NCI-H82 treated with DMSO at 0.1 percent for 48 hours (cell line): Measurements from ENCODE around the gene FRMD1.

ENCODE experiments used
- DNase-seq: peaks from one replicate; lab custom pipeline; 2025; ENCODE audit not compliant: unreplicated experiment; lab: John Stamatoyannopoulos, UW

FRMD1 gene

GRCh38 chr6:168029459-168030217 lies 49.4 kb downstream of the FRMD1 start:
- DNase-seq, result no peak

DNA sequence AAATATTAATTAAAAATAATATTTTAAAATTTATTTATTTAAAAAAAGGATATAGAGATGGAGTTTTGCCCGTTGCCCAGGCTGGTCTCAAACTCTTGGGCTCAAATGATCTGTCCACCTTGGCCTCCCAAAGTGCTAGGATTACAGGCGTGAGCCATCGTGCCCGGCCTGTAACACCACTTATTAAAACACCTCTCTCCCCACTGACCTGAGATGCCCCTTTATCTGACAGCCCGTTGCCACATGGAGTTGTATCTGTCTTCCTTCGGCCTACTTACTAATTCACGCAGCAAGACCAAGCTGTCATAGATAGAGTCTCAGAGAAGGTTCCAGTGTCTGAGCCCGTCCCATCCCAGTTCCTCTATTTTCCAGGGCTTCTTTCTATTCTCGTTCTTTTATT lies 50.8 kb downstream of the FRMD1 start:
- no peak for DNase-seq

- no peak for DNase-seq
Measured at GRCh38 chr6:168027521-168027920, 51.5 kb downstream of the FRMD1 start.

- DNase-seq, result no peak
Measured at GRCh38 chr6:168026925-168027324, 52.1 kb downstream of the FRMD1 start.

- DNase-seq, result no peak
Measured at GRCh38 chr6:168025831-168026710, 52.9 kb downstream of the FRMD1 start.

DNA sequence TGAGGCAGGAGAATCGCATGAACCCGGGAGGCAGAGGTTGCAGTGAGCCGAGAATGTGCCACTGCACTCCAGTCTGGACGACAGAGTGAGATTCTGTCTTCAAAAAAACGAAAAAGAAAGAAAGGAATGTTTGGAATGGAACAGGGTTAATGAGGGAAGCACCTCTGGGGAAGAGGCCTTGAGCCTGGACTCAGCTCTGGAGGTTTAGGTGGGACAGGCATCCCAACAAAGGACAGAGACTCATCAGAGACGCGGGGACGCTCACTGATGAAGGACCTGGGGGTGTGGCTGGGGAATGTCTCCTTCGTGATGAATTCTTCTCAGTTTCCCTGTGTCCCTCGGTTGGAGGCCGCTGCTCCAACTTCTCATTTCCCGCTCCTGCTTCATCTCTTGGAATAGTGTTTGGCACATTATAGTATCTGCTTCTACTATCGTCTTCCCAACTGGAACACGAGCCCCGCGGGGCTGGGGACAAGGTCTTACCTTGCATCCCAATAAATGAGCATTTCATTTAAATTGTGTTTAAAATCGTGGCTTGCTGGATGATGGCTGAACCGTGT lies 54.0 kb downstream of the FRMD1 start:
- DNase-seq, result no peak

DNA sequence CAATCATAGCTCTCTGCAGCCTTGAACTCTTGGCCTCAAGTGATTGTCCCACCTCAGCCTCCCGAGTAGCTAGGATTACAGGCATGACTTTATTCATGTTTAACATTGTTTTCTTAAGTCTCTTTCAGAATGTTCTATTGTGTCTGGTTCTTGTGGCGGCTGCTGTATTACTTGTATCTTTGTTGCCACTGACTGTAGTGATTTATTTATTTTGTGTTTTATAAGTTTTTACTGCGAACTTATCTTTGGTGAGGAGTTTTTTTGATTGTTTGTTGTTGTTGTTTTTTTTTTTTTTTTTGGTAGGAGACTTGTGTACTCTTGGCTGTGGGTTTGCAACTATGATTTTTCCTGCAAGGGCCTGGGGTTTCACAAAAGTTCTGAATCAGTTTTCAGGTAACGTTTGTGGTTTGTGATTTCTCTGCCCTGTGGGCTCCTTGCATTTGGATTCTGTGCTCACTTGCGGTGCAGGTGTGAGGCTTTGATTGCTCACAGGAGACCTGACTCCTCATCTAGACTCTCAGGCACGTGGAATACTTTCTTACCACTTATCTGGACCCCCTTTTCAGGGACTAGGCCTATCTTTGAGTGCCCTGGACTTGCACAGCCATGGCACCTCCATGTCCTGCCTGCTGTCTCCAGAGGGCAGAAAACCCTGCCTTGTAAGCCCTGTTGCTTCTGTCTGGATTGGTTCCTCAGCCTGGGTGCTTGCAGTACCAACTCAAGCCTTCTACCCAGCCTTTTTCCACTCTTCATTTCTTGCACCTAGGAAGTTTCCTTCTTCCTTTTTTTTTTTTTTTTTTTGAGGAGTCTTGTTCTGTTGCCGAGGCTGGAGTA lies 56.3 kb downstream of the FRMD1 start:
- no peak for DNase-seq

GRCh38 chr6:168021581-168021980 lies 57.4 kb downstream of the FRMD1 start:
- DNase-seq, result no peak

DNA sequence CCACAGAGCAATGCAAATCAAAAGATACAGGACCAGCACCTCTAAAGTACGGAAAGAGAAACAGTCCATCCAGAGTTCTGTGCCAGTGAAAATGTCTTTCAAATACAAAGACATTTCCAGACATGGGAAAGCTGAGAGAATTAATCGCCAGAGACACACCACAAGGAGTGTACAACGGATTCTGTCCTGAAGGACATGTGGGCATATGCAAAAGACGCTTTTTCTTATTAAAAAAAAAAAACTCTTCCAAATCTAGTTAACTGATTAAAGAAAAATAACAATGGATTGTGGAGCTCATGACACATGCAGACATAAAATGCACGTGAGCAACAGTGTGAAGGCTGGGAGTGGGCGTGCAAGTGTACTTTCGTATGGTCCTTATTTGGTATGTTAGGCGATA lies 58.8 kb downstream of the FRMD1 start:
- DNase-seq, result no peak

GRCh38 chr6:168018664-168019063 lies 60.3 kb downstream of the FRMD1 start:
- no peak for DNase-seq

DNA sequence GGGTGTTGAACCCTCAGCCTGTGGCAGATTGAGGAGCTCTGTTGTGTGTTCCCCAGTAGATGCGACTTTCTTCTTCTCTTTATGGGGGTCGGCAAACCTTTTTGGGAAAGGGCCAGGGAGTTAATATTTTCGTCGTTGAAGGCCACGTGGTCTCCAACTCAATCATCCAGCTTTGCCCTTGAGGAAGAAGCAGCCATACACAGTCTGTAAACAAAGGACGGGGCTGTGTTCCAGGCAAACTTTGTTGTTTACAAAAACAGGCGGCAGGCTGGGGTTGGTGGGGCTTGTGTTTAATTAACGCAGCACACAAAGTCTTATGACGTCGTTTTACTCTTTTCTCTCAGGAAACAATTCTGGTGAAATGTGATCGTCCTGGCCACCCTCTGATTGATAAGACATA lies 61.4 kb downstream of the FRMD1 start:
- no peak for DNase-seq

DNA sequence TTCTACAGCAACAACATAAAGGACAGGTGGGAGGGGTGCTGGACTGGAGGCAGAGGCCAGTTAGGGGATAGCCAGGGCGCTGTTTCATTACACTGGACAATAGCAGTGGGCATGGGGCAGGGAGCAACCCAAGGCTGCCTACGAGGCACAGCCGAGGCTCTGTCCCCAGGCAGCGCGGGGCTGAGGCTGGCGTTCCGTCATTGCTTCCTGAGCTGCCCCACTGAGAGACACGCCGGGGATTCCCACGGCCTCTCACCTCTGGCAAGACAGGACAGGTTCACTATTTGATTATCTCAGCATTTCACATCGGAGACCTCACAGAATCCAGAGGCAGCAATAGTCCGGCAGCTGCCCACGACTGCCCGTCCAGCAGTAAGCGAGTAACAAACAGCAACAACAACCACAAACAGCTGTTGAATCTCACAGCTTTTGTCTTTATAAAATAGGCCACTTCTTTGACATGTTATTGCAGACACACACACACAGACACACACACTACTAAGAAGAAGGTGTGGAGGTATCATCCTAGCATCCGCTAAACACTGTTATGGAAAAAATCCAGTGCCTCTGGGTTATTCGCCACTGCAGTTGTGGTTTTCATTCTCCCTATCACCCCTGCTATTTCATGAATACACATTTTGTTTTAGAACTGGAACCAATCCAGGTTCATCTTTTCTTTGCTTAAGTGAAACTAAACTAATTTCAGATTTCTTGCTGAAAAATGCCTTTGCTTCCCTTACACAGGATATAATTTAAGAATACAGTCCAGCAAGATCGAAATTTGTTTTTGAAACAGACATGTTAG lies 62.1 kb downstream of the FRMD1 start:
- DNase-seq, result no peak

GRCh38 chr6:168016176-168016620 lies 62.8 kb downstream of the FRMD1 start:
- no peak for DNase-seq

GRCh38 chr6:168015482-168016175 lies 63.4 kb downstream of the FRMD1 start:
- no peak for DNase-seq

DNA sequence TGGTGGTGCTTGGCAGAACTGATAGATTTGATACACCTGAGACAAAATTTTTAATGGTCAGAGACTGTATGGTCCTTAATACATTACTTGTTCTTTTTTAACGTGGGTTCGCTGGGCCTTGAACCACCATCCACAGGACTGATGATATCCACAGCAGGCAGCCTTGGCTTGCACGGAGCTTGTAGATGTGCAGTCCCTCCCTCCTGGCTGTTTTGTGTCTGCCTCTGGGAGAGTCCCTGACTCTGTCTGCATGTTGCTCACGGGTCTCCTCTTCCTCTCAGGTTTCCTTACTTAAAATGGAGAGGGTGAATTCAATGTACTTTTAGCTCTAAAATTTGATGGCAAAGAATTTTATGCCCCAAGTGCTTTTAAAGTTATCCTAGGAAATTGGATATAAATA lies 64.0 kb downstream of the FRMD1 start:
- no peak for DNase-seq

DNA sequence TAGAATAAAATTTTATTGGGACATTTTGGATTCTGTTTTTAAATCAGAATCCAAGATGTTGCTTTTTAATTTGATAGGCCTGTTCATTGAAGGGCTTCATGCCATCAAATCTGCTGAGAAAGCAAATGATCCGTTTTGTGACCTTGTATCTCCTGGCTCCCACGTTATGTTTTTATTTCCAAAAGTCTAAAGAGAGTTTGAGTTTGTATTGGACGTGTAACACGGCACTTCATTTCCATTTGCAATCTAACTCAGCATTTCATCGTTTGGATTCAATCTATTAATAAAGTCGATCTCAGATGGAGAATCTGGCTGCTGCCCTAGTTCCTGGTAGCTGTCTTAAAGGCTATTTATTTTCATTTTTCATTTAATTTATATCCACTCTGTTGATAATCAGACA lies 64.6 kb downstream of the FRMD1 start:
- no peak for DNase-seq

- DNase-seq, result no peak
Measured at GRCh38 chr6:168013250-168013915, 65.6 kb downstream of the FRMD1 start.

- DNase-seq, result no peak
Measured at GRCh38 chr6:168012431-168013249, 66.4 kb downstream of the FRMD1 start.
